Karpas-422 (cell line): ENCODE measurements around the gene SARS1. TPM values are rescaled to one million over a fixed set of nuclear protein-coding genes. Genes with fewer than 3 reads are reported as not detected.

Experiments
- DNase-seq: peaks from one replicate; pipeline ENCODE4 v3.0.0-alpha.2; 2015
- H2AFZ ChIP-seq: fragments of 200-600 bp; sonication (generic); 2 replicates; pipeline ENCODE4 v1.6.1; 2014; ENCODE audit warnings: antibody characterized with exemption, low read length, mixed read lengths
- H3K27ac ChIP-seq: fragments of 200-600 bp; sonication (generic); 2 replicates; pipeline ENCODE4 v1.5.1; 2014; ENCODE audit warnings: mild to moderate bottlenecking, low read length, moderate library complexity
- H3K27me3 ChIP-seq: fragments of 200-600 bp; sonication (generic); 2 replicates; pipeline ENCODE4 v1.6.1; 2014; ENCODE audit warnings: low read length, mixed read lengths
- H3K36me3 ChIP-seq: fragments of 200-600 bp; sonication (generic); 2 replicates; pipeline ENCODE4 v1.6.1; 2014; ENCODE audit warnings: low read length, mixed read lengths; ENCODE audit not compliant: insufficient read depth
- H3K4me1 ChIP-seq: fragments of 200-600 bp; sonication (generic); 2 replicates; pipeline ENCODE4 v1.6.1; 2014; ENCODE audit warnings: mild to moderate bottlenecking, low read length, mixed read lengths
- H3K4me2 ChIP-seq: fragments of 200-600 bp; sonication (generic); 2 replicates; pipeline ENCODE4 v1.6.1; 2014; ENCODE audit warnings: low read length, low read depth, mild to moderate bottlenecking; ENCODE audit not compliant: poor library complexity, severe bottlenecking
- H3K4me3 ChIP-seq: fragments of 200-600 bp; sonication (generic); 2 replicates; pipeline ENCODE4 v1.5.1; 2014; ENCODE audit warnings: mild to moderate bottlenecking, antibody characterized with exemption, low read length, mixed read lengths
- H3K79me2 ChIP-seq: fragments of 200-600 bp; sonication (generic); 2 replicates; pipeline ENCODE4 v1.6.1; 2014; ENCODE audit warnings: mild to moderate bottlenecking, low read length, mixed read lengths
- H3K9ac ChIP-seq: fragments of 200-600 bp; sonication (generic); 2 replicates; pipeline ENCODE4 v1.6.0; 2014; ENCODE audit warnings: low read length
- H3K9me2 ChIP-seq: fragments of 200-600 bp; sonication (generic), shearing (Covaris generic); replicated peaks from 2 replicates; pipeline ENCODE4 v1.6.0; 2014; ENCODE audit warnings: mild to moderate bottlenecking, low read length, moderate library complexity; ENCODE audit not compliant: insufficient read depth
- H3K9me3 ChIP-seq: fragments of 300-700, 200-600 bp; sonication (generic); 2 replicates; pipeline ENCODE4 v1.6.1; 2014; ENCODE audit warnings: low read length, mixed read lengths
- H4K20me1 ChIP-seq: fragments of 200-600 bp; sonication (generic); 2 replicates; pipeline ENCODE4 v1.6.1; 2014; ENCODE audit warnings: mild to moderate bottlenecking, antibody characterized with exemption, low read length, low read depth; ENCODE audit not compliant: insufficient read depth
- total RNA-seq: library from RNA; depleted of rRNA; stranded (reverse); fragments of >200 nt; shearing (Covaris generic); gene quantifications from 2 replicates; pipeline ENCODE4 v1.2.3, GENCODE V29; 2014; ENCODE audit warnings: low replicate concordance

The SARS1 gene
- total RNA-seq, 1 experiment from 2014 or later, result 184 TPM

- H3K4me1 ChIP-seq, result peaks cover 18% of the 10 kb centered on the region
- no peak for DNase-seq
- no peak overlapping the region for H3K27ac ChIP-seq
- H3K9ac ChIP-seq, result no peak overlapping the region
- 0 out of 2 replicates have a peak, but pooled peaks cover 5% of the 10 kb centered on the region for H4K20me1 ChIP-seq
- no peak overlapping the region for H3K4me3 ChIP-seq
- no peaks in the 10 kb centered on the region for H3K36me3 ChIP-seq
- no peak overlapping the region for H2AFZ ChIP-seq
- H3K4me2 ChIP-seq, result no peak overlapping the region
- H3K27me3 ChIP-seq, result no peaks in the 10 kb centered on the region
- H3K79me2 ChIP-seq, result no peaks in the 10 kb centered on the region
- no peaks in the 10 kb centered on the region for H3K9me3 ChIP-seq
- H3K9me2 ChIP-seq, result no peaks in the 10 kb centered on the region
Measured at GRCh38 chr1:109251277-109252166, 37.8 kb downstream of the SARS1 start.

GRCh38 chr1:109252167-109252892 is 38.6 kb downstream of the SARS1 start:
- no peak overlapping the region for H3K4me3 ChIP-seq
- no peak overlapping the region for H3K4me2 ChIP-seq
- no peaks in the 10 kb centered on the region for H3K79me2 ChIP-seq
- no peak overlapping the region for H3K9ac ChIP-seq
- H3K4me1 ChIP-seq, result peaks cover 18% of the 10 kb centered on the region
- H3K9me3 ChIP-seq, result no peaks in the 10 kb centered on the region
- H3K9me2 ChIP-seq, result no peaks in the 10 kb centered on the region
- no peak overlapping the region for H3K27ac ChIP-seq
- 0 out of 2 replicates have a peak, but pooled peaks cover 5% of the 10 kb centered on the region for H4K20me1 ChIP-seq
- no peaks in the 10 kb centered on the region for H3K36me3 ChIP-seq
- H2AFZ ChIP-seq, result no peak overlapping the region
- no peaks in the 10 kb centered on the region for H3K27me3 ChIP-seq
- DNase-seq, result no peak

- Histone ChIP-seq H3K9ac (no peak overlapping the region), H3K4me2 (peak overlapping the region; percentile 26)
- DNase-seq, result no peak
Measured at GRCh38 chr1:109252893-109253802, 39.4 kb downstream of the SARS1 start.

GRCh38 chr1:109253803-109254620 is 40.3 kb downstream of the SARS1 start:
- no peaks in the 10 kb centered on the region for H3K9me3 ChIP-seq
- no peak for DNase-seq
- H3K4me3 ChIP-seq, result no peak overlapping the region
- H3K79me2 ChIP-seq, result no peaks in the 10 kb centered on the region
- H3K27me3 ChIP-seq, result no peaks in the 10 kb centered on the region
- H2AFZ ChIP-seq, result no peak overlapping the region
- no peak overlapping the region for H3K9ac ChIP-seq
- H3K27ac ChIP-seq, result no peak overlapping the region
- peak overlapping the region; percentile 26 for H3K4me2 ChIP-seq
- H3K9me2 ChIP-seq, result no peaks in the 10 kb centered on the region
- peaks cover 17% of the 10 kb centered on the region for H3K4me1 ChIP-seq
- H4K20me1 ChIP-seq, result 0 out of 2 replicates have a peak, but pooled peaks cover 3% of the 10 kb centered on the region
- H3K36me3 ChIP-seq, result no peaks in the 10 kb centered on the region

More at GRCh38 chr1:109252893-109253802, 39.4 kb downstream of the SARS1 start:
- Histone ChIP-seq H3K9me3 (no peaks in the 10 kb centered on the region), H3K4me3 (no peak overlapping the region), H3K27ac (no peak overlapping the region), H3K36me3 (no peaks in the 10 kb centered on the region), H3K9me2 (no peaks in the 10 kb centered on the region), H3K4me1 (peaks cover 18% of the 10 kb centered on the region), H3K27me3 (no peaks in the 10 kb centered on the region), H4K20me1 (0 out of 2 replicates have a peak, but pooled peaks cover 3% of the 10 kb centered on the region), H3K79me2 (no peaks in the 10 kb centered on the region), H2AFZ (no peak overlapping the region)

GRCh38 chr1:109254621-109255096 is 40.9 kb downstream of the SARS1 start:
- Histone ChIP-seq H3K4me1 (peaks cover 15% of the 10 kb centered on the region), H2AFZ (no peak overlapping the region), H3K4me2 (no peak overlapping the region), H3K79me2 (no peaks in the 10 kb centered on the region), H3K27ac (no peak overlapping the region), H3K36me3 (no peaks in the 10 kb centered on the region), H3K9ac (no peak overlapping the region), H3K27me3 (no peaks in the 10 kb centered on the region), H3K4me3 (no peak overlapping the region), H4K20me1 (0 out of 2 replicates have a peak, but pooled peaks cover 3% of the 10 kb centered on the region), H3K9me3 (no peaks in the 10 kb centered on the region), H3K9me2 (no peaks in the 10 kb centered on the region)
- DNase-seq, result no peak

- Histone ChIP-seq H3K27me3 (no peaks in the 10 kb centered on the region), H3K79me2 (no peaks in the 10 kb centered on the region), H4K20me1 (0 out of 2 replicates have a peak, but pooled peaks cover 2% of the 10 kb centered on the region), H3K4me3 (no peak overlapping the region), H3K4me2 (no peak overlapping the region), H3K9me3 (no peaks in the 10 kb centered on the region), H3K27ac (no peak overlapping the region), H3K4me1 (peaks cover 12% of the 10 kb centered on the region), H3K36me3 (no peaks in the 10 kb centered on the region), H2AFZ (no peak overlapping the region), H3K9me2 (no peaks in the 10 kb centered on the region), H3K9ac (no peak overlapping the region)
- DNase-seq, result no peak
Measured at GRCh38 chr1:109255097-109255651, 41.5 kb downstream of the SARS1 start.

- H3K4me2 ChIP-seq, result no peak overlapping the region
- H2AFZ ChIP-seq, result no peak overlapping the region
- no peaks in the 10 kb centered on the region for H4K20me1 ChIP-seq
- peaks cover 12% of the 10 kb centered on the region for H3K4me1 ChIP-seq
- no peaks in the 10 kb centered on the region for H3K9me3 ChIP-seq
- no peak overlapping the region for H3K27ac ChIP-seq
- no peaks in the 10 kb centered on the region for H3K27me3 ChIP-seq
- H3K36me3 ChIP-seq, result no peaks in the 10 kb centered on the region
- H3K79me2 ChIP-seq, result no peaks in the 10 kb centered on the region
- no peak overlapping the region for H3K4me3 ChIP-seq
- H3K9ac ChIP-seq, result no peak overlapping the region
- H3K9me2 ChIP-seq, result no peaks in the 10 kb centered on the region
- no peak for DNase-seq
Measured at GRCh38 chr1:109255678-109256077, 42.0 kb downstream of the SARS1 start.
